ENCODE measurements around the gene PHAF1.
"Not testable (repeated sequence)": the region's sequence is repeated elsewhere in the genome, so short reads cannot be mapped to it uniquely, and the experiment has no call there.

The PHAF1 gene

DNA sequence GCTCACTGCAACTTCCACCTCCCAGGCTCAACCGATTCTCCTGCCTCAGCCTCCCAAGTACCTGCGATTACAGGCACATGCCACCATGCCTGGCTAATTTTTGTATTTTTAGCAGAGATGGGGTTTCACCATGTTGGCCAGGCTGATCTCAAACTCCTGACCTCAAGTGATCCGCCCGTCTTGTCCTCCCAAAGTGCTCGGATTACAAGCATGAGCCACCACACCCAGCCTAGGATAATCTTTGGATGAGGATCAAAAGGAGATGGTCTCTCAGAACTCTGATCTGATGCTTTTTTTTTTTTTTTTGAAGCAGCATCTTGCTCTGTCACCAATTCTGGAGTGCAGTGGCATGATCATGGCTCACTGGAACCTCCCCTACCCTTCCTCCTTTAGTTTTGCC, 13.1 kb downstream of the PHAF1 start:
- DNase-seq; CTCF ChIA-PET; H3K27ac ChIP-seq (ENCODE audit: insufficient read depth in 1 of 2, low read depth in 1 of 2, low read length in 2 of 2, poor library complexity in 1 of 2, severe bottlenecking in 2 of 2); POLR2A ChIA-PET; H3K27me3 ChIP-seq (replicated peaks in 2 of 5; ENCODE audit: control insufficient read depth in 4 of 5, insufficient read depth in 5 of 5, low read length in 4 of 5); H3K4me1 ChIP-seq (ENCODE audit: control extremely low read depth in 1 of 4, control insufficient read depth in 4 of 4, insufficient read depth in 4 of 4, low read length in 3 of 4); H3K9me3 ChIP-seq (ENCODE audit: control extremely low read depth in 1 of 5, control insufficient read depth in 4 of 5, insufficient read depth in 2 of 5, low read depth in 1 of 5, low read length in 4 of 5); H3K4me3 ChIP-seq (ENCODE audit: control insufficient read depth in 1 of 7, extremely low read depth in 1 of 7, insufficient read depth in 4 of 7, low read depth in 2 of 7, low read length in 6 of 7): not testable (repeated sequence)
- H3K36me3 ChIP-seq (ENCODE audit: control insufficient read depth in 4 of 4, insufficient read depth in 4 of 4, low read length in 3 of 4), result peaks cover 20 to 58% (median 24%) of the 10 kb centered on the region in 4 experiments
- WGBS (ENCODE audit: insufficient coverage), result 100% methylated on average over 4 of the region's 5 CpGs

DNA sequence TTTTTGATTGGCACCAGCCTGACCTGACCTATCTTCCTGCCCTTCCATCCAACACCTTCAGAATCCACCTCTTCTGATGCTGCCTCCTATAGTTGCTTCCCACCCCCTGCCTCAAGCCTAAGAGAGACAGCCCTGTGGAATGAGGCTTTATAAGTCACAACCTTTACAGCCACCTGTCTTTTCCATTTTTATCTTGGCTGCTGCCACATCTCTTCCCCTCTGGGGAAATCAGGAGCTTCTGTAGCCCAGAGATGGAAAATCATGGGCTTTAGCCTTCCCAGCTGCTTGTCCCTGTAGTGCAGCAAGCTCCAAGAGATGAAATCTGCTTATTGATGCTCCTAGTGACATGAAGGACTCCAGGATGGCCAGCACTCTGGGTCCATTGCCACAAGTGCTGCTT, 18.7 kb downstream of the PHAF1 start:
- Histone ChIP-seq H3K27ac (ENCODE audit: insufficient read depth in 1 of 2, low read depth in 1 of 2, low read length in 2 of 2, poor library complexity in 1 of 2, severe bottlenecking in 2 of 2) (no peak overlapping the region), H3K9me3 (ENCODE audit: control extremely low read depth in 1 of 5, control insufficient read depth in 4 of 5, insufficient read depth in 2 of 5, low read depth in 1 of 5, low read length in 4 of 5) (no peaks in the 10 kb centered on the region), H3K4me1 (ENCODE audit: control extremely low read depth in 1 of 4, control insufficient read depth in 4 of 4, insufficient read depth in 4 of 4, low read length in 3 of 4) (no peaks in the 10 kb centered on the region), H3K36me3 (ENCODE audit: control insufficient read depth in 4 of 4, insufficient read depth in 4 of 4, low read length in 3 of 4) (peaks cover 14 to 68% (median 42%) of the 10 kb centered on the region in 4 experiments), H3K27me3 (replicated peaks in 2 of 5; ENCODE audit: control insufficient read depth in 4 of 5, insufficient read depth in 5 of 5, low read length in 4 of 5) (no peaks in the 10 kb centered on the region), H3K4me3 (ENCODE audit: control insufficient read depth in 1 of 7, extremely low read depth in 1 of 7, insufficient read depth in 4 of 7, low read depth in 2 of 7, low read length in 6 of 7) (no peak overlapping the region)
- ChIA-PET POLR2A (no interaction called here), CTCF (interaction anchor here (0.8 to 7.4 kb wide), 5 partner anchors 10 to 117 kb away, joined by 3 to 37 read pairs (median 7); partner anchors contain the start of gene B3GNT9)
- DNase-seq, result no peak

DNA sequence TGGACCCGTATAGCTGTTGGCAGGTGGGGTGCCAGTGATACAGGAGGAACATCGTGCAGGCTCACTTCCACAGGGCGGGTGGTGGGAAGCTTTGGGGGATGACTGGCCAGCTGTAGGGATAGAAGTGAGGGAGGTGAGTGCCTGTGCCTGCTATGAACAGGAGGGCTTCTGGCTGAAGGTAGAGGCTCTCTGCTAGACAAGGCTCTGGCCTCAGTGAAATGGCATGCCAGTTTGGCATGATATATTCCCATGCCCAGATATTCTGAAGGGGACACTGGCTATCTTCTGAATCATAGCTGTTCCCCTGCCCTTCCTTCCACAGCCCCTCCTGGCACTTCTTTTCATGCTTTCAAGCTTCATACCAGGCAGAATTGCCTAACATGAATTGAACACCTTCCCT, 19.1 kb downstream of the PHAF1 start:
- whole genome bisulfite sequencing (ENCODE audit: insufficient coverage), result 100% methylated on average over 2 of the region's 3 CpGs
- no peak overlapping the region for H3K4me3 ChIP-seq (ENCODE audit: control insufficient read depth in 1 of 7, extremely low read depth in 1 of 7, insufficient read depth in 4 of 7, low read depth in 2 of 7, low read length in 6 of 7)
- POLR2A ChIA-PET, result no interaction called here

DNA sequence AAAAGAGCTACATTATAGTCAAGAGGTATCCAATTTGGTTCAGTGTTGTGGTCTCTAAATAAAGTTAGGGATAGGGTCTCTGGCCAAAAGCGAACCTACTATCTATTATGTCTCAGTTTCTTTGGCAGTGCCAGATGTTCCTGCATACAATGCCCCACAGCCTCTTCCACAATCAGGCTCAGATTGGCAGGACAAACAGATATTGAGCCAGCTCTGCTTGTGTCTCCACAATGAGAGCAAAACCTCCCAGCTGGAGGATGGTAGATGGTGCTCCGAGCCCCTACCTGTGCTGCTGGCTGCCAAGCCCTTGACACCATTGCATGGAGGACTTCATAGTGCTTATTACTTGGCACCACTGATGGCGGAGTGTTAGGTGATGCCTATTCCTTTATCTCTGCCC, 19.7 kb downstream of the PHAF1 start:
- no peaks in the 10 kb centered on the region for H3K4me1 ChIP-seq (ENCODE audit: control extremely low read depth in 1 of 4, control insufficient read depth in 4 of 4, insufficient read depth in 4 of 4, low read length in 3 of 4)
- no peak for DNase-seq
- ChIA-PET POLR2A (no interaction called here), CTCF (interaction anchor here (0.8 to 7.4 kb wide), 7 partner anchors 9 to 118 kb away, joined by 3 to 37 read pairs (median 7); partner anchors contain the start of gene B3GNT9)
- H3K4me3 ChIP-seq (ENCODE audit: control insufficient read depth in 1 of 7, extremely low read depth in 1 of 7, insufficient read depth in 4 of 7, low read depth in 2 of 7, low read length in 6 of 7), result no peak overlapping the region
- no peaks in the 10 kb centered on the region for H3K9me3 ChIP-seq (ENCODE audit: control extremely low read depth in 1 of 5, control insufficient read depth in 4 of 5, insufficient read depth in 2 of 5, low read depth in 1 of 5, low read length in 4 of 5)
- 96% methylated on average over 2 of the region's 3 CpGs for WGBS (ENCODE audit: insufficient coverage)
- peaks cover 13 to 68% (median 41%) of the 10 kb centered on the region in 4 experiments for H3K36me3 ChIP-seq (ENCODE audit: control insufficient read depth in 4 of 4, insufficient read depth in 4 of 4, low read length in 3 of 4)
- no peak overlapping the region for H3K27ac ChIP-seq (ENCODE audit: insufficient read depth in 1 of 2, low read depth in 1 of 2, low read length in 2 of 2, poor library complexity in 1 of 2, severe bottlenecking in 2 of 2)
- H3K27me3 ChIP-seq (replicated peaks in 2 of 5; ENCODE audit: control insufficient read depth in 4 of 5, insufficient read depth in 5 of 5, low read length in 4 of 5), result no peaks in the 10 kb centered on the region

More for the DNA sequence above, 19.1 kb downstream of the PHAF1 start:
- no peaks in the 10 kb centered on the region for H3K27me3 ChIP-seq (replicated peaks in 2 of 5; ENCODE audit: control insufficient read depth in 4 of 5, insufficient read depth in 5 of 5, low read length in 4 of 5)
- DNase-seq, result no peak
- H3K27ac ChIP-seq (ENCODE audit: insufficient read depth in 1 of 2, low read depth in 1 of 2, low read length in 2 of 2, poor library complexity in 1 of 2, severe bottlenecking in 2 of 2), result no peak overlapping the region
- no peaks in the 10 kb centered on the region for H3K9me3 ChIP-seq (ENCODE audit: control extremely low read depth in 1 of 5, control insufficient read depth in 4 of 5, insufficient read depth in 2 of 5, low read depth in 1 of 5, low read length in 4 of 5)
- CTCF ChIA-PET, result interaction anchor here (0.8 to 7.4 kb wide), 7 partner anchors 9 to 117 kb away, joined by 3 to 37 read pairs (median 7); partner anchors contain the start of gene B3GNT9
- H3K4me1 ChIP-seq (ENCODE audit: control extremely low read depth in 1 of 4, control insufficient read depth in 4 of 4, insufficient read depth in 4 of 4, low read length in 3 of 4), result no peaks in the 10 kb centered on the region
- H3K36me3 ChIP-seq (ENCODE audit: control insufficient read depth in 4 of 4, insufficient read depth in 4 of 4, low read length in 3 of 4), result peaks cover 12 to 68% (median 41%) of the 10 kb centered on the region in 4 experiments

DNA sequence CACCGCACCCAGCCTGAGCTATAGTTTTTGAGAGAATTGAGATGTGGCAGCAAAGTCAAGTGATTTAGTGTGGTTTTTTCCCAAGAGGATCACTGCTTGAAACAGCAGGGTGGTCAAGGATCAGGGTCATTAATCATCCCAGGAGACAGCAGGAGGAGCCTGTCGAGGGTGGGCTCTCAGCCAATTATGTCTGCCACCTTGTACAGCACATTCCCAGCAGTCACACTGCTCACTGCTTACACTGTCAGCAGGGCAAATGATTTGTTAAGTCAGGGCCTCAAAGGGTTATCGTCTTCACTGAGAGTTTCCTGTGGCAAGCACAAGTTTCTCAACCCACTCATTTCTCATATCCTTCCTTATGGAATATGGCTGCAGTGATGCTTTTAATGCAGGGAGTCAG, 27.9 kb downstream of the PHAF1 start:
- H3K27ac ChIP-seq (ENCODE audit: insufficient read depth in 1 of 2, low read depth in 1 of 2, low read length in 2 of 2, poor library complexity in 1 of 2, severe bottlenecking in 2 of 2), result no peak overlapping the region
- no peak for DNase-seq
- WGBS (ENCODE audit: insufficient coverage), result 50% methylated on average over 2 of the region's 3 CpGs
- H3K4me3 ChIP-seq (ENCODE audit: control insufficient read depth in 1 of 7, extremely low read depth in 1 of 7, insufficient read depth in 4 of 7, low read depth in 2 of 7, low read length in 6 of 7), result no peak overlapping the region
- POLR2A ChIA-PET, result no interaction called here
- no peaks in the 10 kb centered on the region for H3K27me3 ChIP-seq (replicated peaks in 2 of 5; ENCODE audit: control insufficient read depth in 4 of 5, insufficient read depth in 5 of 5, low read length in 4 of 5)
- H3K36me3 ChIP-seq (ENCODE audit: control insufficient read depth in 4 of 4, insufficient read depth in 4 of 4, low read length in 3 of 4), result peaks cover 22 to 82% (median 57%) of the 10 kb centered on the region in 4 experiments
- peaks cover 0 to 3% (median 0%) of the 10 kb centered on the region in 4 experiments for H3K4me1 ChIP-seq (ENCODE audit: control extremely low read depth in 1 of 4, control insufficient read depth in 4 of 4, insufficient read depth in 4 of 4, low read length in 3 of 4)
- CTCF ChIA-PET, result interaction anchor here (1.1 to 2.1 kb wide), 4 partner anchors 8 to 34 kb away, joined by 3 to 11 read pairs (median 6); no protein-coding TSS in a partner anchor
- H3K9me3 ChIP-seq (ENCODE audit: control extremely low read depth in 1 of 5, control insufficient read depth in 4 of 5, insufficient read depth in 2 of 5, low read depth in 1 of 5, low read length in 4 of 5), result no peaks in the 10 kb centered on the region

DNA sequence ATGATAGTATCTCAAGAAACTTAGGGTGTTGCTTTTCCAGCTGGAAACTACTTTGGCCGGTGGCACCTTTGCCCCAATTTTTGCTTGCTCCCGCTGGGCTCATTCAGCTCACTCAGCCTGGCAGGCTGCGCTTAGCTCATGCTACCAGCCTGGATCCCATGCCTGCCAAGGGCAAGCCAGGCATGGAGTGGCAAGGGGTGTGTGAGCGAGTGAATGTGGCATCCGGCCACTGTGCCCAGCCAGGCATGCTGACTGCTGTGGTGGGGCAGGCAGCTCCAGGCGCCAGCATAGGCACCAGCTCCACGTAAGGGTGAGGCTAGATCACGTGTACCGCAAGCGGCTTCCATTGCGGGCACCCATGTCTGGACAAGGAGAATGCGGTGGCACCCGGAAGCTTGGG, 31.6 kb downstream of the PHAF1 start:
- Histone ChIP-seq H3K4me1 (ENCODE audit: control extremely low read depth in 1 of 4, control insufficient read depth in 4 of 4, insufficient read depth in 4 of 4, low read length in 3 of 4) (peaks cover 0 to 3% (median 0%) of the 10 kb centered on the region in 4 experiments), H3K27ac (ENCODE audit: insufficient read depth in 1 of 2, low read depth in 1 of 2, low read length in 2 of 2, poor library complexity in 1 of 2, severe bottlenecking in 2 of 2) (no peak overlapping the region), H3K9me3 (ENCODE audit: control extremely low read depth in 1 of 5, control insufficient read depth in 4 of 5, insufficient read depth in 2 of 5, low read depth in 1 of 5, low read length in 4 of 5) (no peaks in the 10 kb centered on the region), H3K36me3 (ENCODE audit: control insufficient read depth in 4 of 4, insufficient read depth in 4 of 4, low read length in 3 of 4) (peaks cover 23 to 88% (median 67%) of the 10 kb centered on the region in 4 experiments), H3K27me3 (replicated peaks in 2 of 5; ENCODE audit: control insufficient read depth in 4 of 5, insufficient read depth in 5 of 5, low read length in 4 of 5) (no peaks in the 10 kb centered on the region), H3K4me3 (ENCODE audit: control insufficient read depth in 1 of 7, extremely low read depth in 1 of 7, insufficient read depth in 4 of 7, low read depth in 2 of 7, low read length in 6 of 7) (no peak overlapping the region)
- CTCF ChIA-PET, result interaction anchor here (0.6 to 3.4 kb wide), 12 partner anchors 9 to 125 kb away, joined by 3 to 19 read pairs (median 4); partner anchors contain the start of gene B3GNT9
- DNase-seq, result no peak
- POLR2A ChIA-PET, result no interaction called here
- WGBS (ENCODE audit: insufficient coverage), result over 99% methylated on average over 10 of the region's 13 CpGs

DNA sequence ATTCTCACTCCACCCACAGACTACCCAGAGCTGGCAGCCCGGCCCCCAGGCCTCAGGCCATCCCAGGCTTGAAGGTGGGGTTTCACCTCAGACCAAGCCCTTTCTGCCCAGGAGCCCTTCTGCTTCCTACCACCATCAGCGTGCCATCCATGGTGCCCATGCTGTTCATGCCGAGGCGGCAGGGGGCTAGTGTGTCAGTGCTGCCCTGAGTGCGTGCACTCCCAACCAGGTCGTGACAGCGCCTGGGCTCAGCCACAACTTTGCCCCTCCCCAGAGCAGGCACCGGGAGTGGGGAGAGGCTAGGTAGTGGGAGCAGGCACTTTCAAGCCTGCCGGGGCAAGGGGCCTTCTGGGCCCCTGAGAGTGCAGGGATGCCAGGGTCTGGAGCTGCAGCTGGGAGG, 32.6 kb downstream of the PHAF1 start:
- no peak overlapping the region for H3K27ac ChIP-seq (ENCODE audit: insufficient read depth in 1 of 2, low read depth in 1 of 2, low read length in 2 of 2, poor library complexity in 1 of 2, severe bottlenecking in 2 of 2)
- H3K4me3 ChIP-seq (ENCODE audit: control insufficient read depth in 1 of 7, extremely low read depth in 1 of 7, insufficient read depth in 4 of 7, low read depth in 2 of 7, low read length in 6 of 7), result no peak overlapping the region
- peaks cover 24 to 91% (median 71%) of the 10 kb centered on the region in 4 experiments for H3K36me3 ChIP-seq (ENCODE audit: control insufficient read depth in 4 of 4, insufficient read depth in 4 of 4, low read length in 3 of 4)
- ChIA-PET CTCF (interaction anchor here (0.8 to 2.8 kb wide), 5 partner anchors 12 to 253 kb away, joined by 3 to 11 read pairs (median 4); no protein-coding TSS in a partner anchor), POLR2A (no interaction called here)
- 99% methylated on average over 8 of the region's 9 CpGs for WGBS (ENCODE audit: insufficient coverage)
- no peaks in the 10 kb centered on the region for H3K27me3 ChIP-seq (replicated peaks in 2 of 5; ENCODE audit: control insufficient read depth in 4 of 5, insufficient read depth in 5 of 5, low read length in 4 of 5)
- peaks cover 0 to 3% (median 0%) of the 10 kb centered on the region in 4 experiments for H3K4me1 ChIP-seq (ENCODE audit: control extremely low read depth in 1 of 4, control insufficient read depth in 4 of 4, insufficient read depth in 4 of 4, low read length in 3 of 4)
- no peak for DNase-seq
- no peaks in the 10 kb centered on the region for H3K9me3 ChIP-seq (ENCODE audit: control extremely low read depth in 1 of 5, control insufficient read depth in 4 of 5, insufficient read depth in 2 of 5, low read depth in 1 of 5, low read length in 4 of 5)

Data from common myeloid progenitor, CD34-positive (primary cell).